ENCODE measurements around the gene SORBS2. TPM values are rescaled to one million over a fixed set of nuclear protein-coding genes. Genes with fewer than 3 reads are reported as not detected.

SORBS2 gene
- total RNA-seq, 2 experiments from 2014 or later, result not detected

DNA sequence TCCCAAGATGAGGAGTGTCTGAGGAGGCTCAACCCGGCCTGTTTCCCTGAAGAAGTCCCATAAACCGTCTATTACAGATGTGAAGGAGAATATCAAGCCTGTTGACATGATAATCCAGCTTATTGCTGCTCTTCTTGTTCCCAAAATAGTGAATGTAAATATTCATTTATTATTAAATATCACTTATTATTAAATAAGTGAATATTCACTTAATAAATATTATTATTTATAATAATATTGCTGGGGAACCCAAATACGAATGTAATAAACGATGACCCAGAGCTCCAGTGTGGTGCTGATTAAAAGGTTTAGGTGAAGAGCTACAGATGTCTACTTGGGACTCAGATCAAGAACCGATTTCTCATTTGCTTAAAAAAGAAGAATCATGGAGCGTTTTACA, 23.8 kb upstream of the SORBS2 start:
- ATAC-seq (ENCODE audit: poor library complexity) (no peak), DNase-seq (no peak)
- H3K4me1 Mint-ChIP-seq (ENCODE audit: low read depth), result no peaks in the 10 kb centered on the region
- peaks cover 8% of the 10 kb centered on the region for H3K27me3 Mint-ChIP-seq
- H3K4me3 Mint-ChIP-seq, result no peak overlapping the region
- Histone ChIP-seq H3K27ac (ENCODE audit: low read depth in 1 of 2, low read length in 2 of 2) (no peak overlapping the region), H3K4me3 (ENCODE audit: low read length) (no peak overlapping the region), H3K4me1 (ENCODE audit: insufficient read depth, low read length) (no peaks in the 10 kb centered on the region), H3K36me3 (ENCODE audit: insufficient read depth, low read length) (no peaks in the 10 kb centered on the region), H3K27me3 (ENCODE audit: control insufficient read depth in 1 of 2, insufficient read depth in 2 of 2, low read length in 2 of 2) (no peaks in the 10 kb centered on the region), H3K9me3 (ENCODE audit: control insufficient read depth in 1 of 2, insufficient read depth in 1 of 2, low read length in 2 of 2) (peaks cover 0 to 6% of the 10 kb centered on the region in 2 experiments)
- intact Hi-C loops (cut with DNase I, micrococcal nuclease), result no loop called here
- TF ChIP-seq, protein P1, sequence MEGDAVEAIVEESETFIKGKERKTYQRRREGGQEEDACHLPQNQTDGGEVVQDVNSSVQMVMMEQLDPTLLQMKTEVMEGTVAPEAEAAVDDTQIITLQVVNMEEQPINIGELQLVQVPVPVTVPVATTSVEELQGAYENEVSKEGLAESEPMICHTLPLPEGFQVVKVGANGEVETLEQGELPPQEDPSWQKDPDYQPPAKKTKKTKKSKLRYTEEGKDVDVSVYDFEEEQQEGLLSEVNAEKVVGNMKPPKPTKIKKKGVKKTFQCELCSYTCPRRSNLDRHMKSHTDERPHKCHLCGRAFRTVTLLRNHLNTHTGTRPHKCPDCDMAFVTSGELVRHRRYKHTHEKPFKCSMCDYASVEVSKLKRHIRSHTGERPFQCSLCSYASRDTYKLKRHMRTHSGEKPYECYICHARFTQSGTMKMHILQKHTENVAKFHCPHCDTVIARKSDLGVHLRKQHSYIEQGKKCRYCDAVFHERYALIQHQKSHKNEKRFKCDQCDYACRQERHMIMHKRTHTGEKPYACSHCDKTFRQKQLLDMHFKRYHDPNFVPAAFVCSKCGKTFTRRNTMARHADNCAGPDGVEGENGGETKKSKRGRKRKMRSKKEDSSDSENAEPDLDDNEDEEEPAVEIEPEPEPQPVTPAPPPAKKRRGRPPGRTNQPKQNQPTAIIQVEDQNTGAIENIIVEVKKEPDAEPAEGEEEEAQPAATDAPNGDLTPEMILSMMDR (IDR thresholded peaks at IDR 0.05), result no peak
- H3K27ac Mint-ChIP-seq, result no peak overlapping the region
- H3K9me3 Mint-ChIP-seq, result no peaks in the 10 kb centered on the region
- POLR2A ChIA-PET, result no interaction called here
- no peaks in the 10 kb centered on the region for H3K36me3 Mint-ChIP-seq (ENCODE audit: low read depth)
- CTCF ChIA-PET, result no interaction called here

DNA sequence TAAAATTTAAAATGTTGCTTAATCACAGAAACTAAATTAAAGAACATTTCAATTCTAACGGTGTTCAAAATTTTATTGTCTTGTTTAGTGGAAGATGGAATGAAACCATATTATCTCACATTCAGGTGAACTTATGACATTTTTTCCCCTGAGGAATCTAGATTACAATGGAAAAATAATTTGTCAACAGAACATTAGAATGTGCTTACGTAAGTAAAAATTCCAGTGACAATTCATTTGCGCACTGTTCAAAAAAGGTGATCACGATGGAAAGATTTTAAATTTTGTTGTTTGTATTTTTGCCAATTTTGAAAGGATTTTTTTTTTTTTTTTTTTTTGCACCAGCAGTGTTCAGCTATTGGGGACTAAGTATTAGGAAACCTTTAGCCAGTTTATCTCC, 23.3 kb upstream of the SORBS2 start:
- CTCF ChIA-PET, result no interaction called here
- Mint-ChIP-seq H3K27me3 (peaks cover 8% of the 10 kb centered on the region), H3K9me3 (no peaks in the 10 kb centered on the region), H3K27ac (no peak overlapping the region), H3K4me1 (ENCODE audit: low read depth) (no peaks in the 10 kb centered on the region), H3K4me3 (no peak overlapping the region), H3K36me3 (ENCODE audit: low read depth) (no peaks in the 10 kb centered on the region)
- Histone ChIP-seq H3K9me3 (ENCODE audit: control insufficient read depth in 1 of 2, insufficient read depth in 1 of 2, low read length in 2 of 2) (peaks cover 0 to 6% of the 10 kb centered on the region in 2 experiments), H3K27ac (ENCODE audit: low read depth in 1 of 2, low read length in 2 of 2) (no peak overlapping the region), H3K27me3 (ENCODE audit: control insufficient read depth in 1 of 2, insufficient read depth in 2 of 2, low read length in 2 of 2) (no peaks in the 10 kb centered on the region), H3K4me3 (ENCODE audit: low read length) (no peak overlapping the region), H3K36me3 (ENCODE audit: insufficient read depth, low read length) (no peaks in the 10 kb centered on the region), H3K4me1 (ENCODE audit: insufficient read depth, low read length) (no peaks in the 10 kb centered on the region)
- TF ChIP-seq, protein P1 (IDR thresholded peaks at IDR 0.05), result no peak
- no peak for ATAC-seq (ENCODE audit: poor library complexity)
- intact Hi-C loops (cut with DNase I, micrococcal nuclease), result no loop called here
- DNase-seq, result no peak
- POLR2A ChIA-PET, result no interaction called here

DNA sequence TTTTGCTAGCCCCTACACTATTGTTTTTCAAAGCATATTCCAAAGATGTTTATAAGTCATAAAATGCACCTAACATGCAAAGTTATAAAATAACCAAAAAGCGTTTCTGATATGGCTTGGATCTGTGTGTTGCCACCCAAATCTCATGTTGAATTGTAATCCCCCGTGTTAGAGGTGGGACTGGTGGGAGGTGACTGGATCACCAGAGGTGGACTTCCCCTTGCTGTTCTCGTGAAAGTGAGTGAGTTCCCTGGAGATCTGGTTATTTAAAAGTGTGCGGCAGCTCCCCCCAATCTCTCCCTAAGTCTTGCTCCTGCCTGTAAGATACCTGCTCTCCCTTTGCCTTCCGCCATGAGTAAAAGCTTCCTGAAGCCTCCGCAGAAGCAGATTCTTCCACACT, 22.8 kb upstream of the SORBS2 start:
- no peaks in the 10 kb centered on the region for H3K4me1 Mint-ChIP-seq (ENCODE audit: low read depth)
- no peak overlapping the region for H3K27ac Mint-ChIP-seq
- Histone ChIP-seq H3K4me3 (ENCODE audit: low read length) (no peak overlapping the region), H3K36me3 (ENCODE audit: insufficient read depth, low read length) (no peaks in the 10 kb centered on the region), H3K4me1 (ENCODE audit: insufficient read depth, low read length) (no peaks in the 10 kb centered on the region), H3K9me3 (ENCODE audit: control insufficient read depth in 1 of 2, insufficient read depth in 1 of 2, low read length in 2 of 2) (peaks cover 0 to 6% of the 10 kb centered on the region in 2 experiments), H3K27me3 (ENCODE audit: control insufficient read depth in 1 of 2, insufficient read depth in 2 of 2, low read length in 2 of 2) (no peaks in the 10 kb centered on the region), H3K27ac (ENCODE audit: low read depth in 1 of 2, low read length in 2 of 2) (no peak overlapping the region)
- ChIA-PET CTCF (no interaction called here), POLR2A (no interaction called here)
- no peak overlapping the region for H3K4me3 Mint-ChIP-seq
- no peaks in the 10 kb centered on the region for H3K36me3 Mint-ChIP-seq (ENCODE audit: low read depth)
- H3K27me3 Mint-ChIP-seq, result peaks cover 8% of the 10 kb centered on the region
- TF ChIP-seq, protein P1 (IDR thresholded peaks at IDR 0.05), result no peak
- DNase-seq (no peak), ATAC-seq (ENCODE audit: poor library complexity) (no peak)
- no peaks in the 10 kb centered on the region for H3K9me3 Mint-ChIP-seq
- intact Hi-C loops (cut with DNase I, micrococcal nuclease), result no loop called here
